NCI-H2107 (cell line): ENCODE data around the gene SMARCC2.
A peak's percentile ranks its signal among the peaks of the same experiment; 100 is the strongest.

Source experiments
- DNase-seq: peaks from one replicate; lab custom pipeline; 2025; lab: John Stamatoyannopoulos, UW

The SMARCC2 gene

DNA sequence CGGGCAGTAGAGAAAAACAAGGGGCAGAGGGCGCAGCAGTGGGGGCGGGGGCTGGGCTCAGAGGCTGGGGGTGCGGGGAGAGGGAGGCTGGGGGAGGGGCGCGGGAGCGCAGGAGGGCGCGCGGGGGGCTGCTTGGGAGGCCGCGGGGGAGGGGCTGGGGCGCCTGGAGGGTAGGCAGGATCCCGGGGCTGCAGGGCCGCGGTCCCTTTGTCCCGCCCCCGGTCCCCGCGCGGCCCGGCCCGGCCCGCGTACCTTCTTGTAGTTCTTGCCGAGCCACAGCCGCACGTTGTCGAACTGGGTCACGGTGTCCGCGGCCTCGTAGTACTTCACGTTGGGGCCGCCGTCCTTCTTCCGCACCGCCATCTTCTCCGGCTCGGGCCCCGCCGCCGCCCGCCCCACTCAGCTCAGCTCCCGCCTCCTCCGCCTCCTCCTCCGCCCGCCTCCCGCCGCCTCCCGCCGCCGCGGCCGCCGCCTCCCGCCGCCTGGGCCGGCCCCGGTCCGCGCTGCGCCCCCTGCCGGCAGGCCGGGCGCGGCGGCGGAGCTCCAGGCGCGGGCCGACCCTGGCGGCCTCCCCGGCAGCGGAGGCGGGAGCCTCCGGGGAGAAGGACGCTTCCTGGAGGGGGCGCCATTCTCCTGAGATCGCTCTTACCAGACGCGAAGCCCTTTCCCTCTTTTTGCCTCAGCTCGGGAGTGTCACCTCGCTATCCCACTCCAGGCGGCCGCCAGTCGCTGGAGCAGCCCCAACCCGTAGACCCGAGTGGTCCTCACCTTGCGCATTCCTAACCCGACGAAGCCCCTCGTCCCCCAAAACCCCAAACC lies at the start of gene SMARCC2:
SMARCC2 (minus strand) TSS at position 385 of the 819 bp plus-strand sequence; CDS start at position 363, 22 bp downstream.
- DNase-seq = peak; percentile 89

DNA sequence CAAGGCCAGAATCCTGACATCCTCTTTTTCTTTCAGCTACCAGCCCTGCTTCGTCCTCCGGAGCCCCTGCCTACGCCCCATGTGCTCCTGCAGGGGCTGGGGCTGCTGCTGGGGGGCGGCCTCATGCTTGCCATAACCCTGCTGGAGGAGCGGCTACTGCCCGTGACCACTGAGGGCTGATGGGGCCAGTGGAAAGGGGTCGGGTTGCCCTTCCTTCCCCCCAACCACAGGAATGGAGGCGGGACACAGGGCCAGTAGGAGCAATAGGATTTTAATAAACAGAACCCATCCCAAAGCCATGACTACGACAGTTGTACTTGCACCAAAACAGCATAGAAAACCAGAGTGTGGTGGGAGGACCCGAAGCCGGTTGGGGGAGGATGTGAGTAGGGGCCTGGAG lies 48.3 kb upstream of the SMARCC2 start:
- no peak for DNase-seq

DNA sequence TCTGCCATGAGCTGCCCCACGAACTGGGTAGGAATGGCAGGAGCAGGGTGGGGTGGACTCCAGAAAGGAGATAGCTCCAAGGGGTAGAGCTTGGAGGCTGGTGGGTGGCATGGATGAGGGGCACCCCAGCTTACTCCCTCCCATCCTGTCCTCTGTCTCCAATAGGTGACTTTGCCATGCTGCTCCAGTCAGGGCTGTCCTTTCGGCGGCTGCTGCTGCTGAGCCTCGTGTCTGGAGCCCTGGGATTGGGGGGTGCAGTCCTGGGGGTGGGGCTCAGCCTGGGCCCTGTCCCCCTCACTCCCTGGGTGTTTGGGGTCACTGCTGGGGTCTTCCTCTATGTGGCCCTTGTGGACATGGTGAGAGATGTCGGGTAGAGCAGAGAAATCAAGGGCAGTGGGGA lies 47.7 kb upstream of the SMARCC2 start:
- no peak for DNase-seq

DNA sequence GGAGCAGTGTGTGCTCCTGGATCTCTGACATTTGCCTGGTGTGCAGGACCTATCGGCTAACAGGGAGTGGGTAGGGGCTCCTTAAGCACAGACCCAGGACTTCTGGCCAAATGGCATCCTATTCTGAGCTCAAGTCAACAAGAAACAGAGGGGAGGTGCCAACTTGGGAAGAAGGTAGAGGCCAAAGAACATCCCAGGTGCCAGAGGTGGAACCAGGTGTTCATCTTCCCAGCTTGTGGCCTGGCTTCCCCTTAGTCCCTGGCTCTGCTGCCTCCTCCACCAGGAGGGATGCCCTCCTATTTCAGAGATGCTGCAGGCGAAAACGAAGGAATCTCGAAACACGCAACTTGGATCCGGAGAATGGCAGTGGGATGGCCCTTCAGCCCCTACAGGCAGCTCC lies 46.8 kb upstream of the SMARCC2 start:
- DNase-seq = no peak

DNA sequence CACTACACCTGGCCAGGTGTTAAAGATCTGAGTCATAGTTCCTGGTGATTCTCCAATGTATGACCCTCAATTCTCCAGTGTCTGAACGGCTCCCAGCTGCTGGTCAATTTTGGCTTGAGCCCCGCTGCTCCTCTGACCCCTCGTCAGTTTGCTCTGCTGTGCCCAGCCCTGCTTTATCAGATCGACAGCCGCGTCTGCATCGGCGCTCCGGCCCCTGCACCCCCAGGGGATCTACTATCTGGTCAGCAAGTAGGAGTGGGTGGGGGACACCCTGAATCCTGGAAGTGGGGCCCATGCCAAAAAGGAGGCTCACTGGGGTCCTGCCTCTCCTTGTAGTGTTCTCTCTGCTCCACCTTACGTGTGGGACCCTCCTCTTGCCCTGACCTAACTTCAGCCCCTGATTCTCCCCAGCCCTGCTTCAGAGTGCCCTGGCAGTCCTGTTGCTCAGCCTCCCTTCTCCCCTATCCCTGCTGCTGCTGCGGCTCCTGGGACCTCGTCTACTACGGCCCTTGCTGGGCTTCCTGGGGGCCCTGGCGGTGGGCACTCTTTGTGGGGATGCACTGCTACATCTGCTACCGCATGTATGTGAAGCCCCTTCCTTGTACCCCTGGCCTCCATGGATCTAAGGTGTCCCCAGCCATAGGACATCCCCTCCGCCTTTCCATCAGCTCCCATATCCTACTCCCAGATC lies 45.6 kb upstream of the SMARCC2 start:
- DNase-seq = no peak

DNA sequence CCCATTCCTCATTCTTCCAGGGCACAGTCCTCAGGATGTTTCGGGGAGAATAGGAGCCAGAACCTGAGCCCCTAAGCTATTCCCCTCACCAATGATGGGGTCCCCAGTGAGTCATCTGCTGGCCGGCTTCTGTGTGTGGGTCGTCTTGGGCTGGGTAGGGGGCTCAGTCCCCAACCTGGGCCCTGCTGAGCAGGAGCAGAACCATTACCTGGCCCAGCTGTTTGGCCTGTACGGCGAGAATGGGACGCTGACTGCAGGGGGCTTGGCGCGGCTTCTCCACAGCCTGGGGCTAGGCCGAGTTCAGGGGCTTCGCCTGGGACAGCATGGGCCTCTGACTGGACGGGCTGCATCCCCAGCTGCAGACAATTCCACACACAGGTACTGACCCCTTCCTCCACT lies 41.9 kb upstream of the SMARCC2 start:
- DNase-seq = no peak

DNA sequence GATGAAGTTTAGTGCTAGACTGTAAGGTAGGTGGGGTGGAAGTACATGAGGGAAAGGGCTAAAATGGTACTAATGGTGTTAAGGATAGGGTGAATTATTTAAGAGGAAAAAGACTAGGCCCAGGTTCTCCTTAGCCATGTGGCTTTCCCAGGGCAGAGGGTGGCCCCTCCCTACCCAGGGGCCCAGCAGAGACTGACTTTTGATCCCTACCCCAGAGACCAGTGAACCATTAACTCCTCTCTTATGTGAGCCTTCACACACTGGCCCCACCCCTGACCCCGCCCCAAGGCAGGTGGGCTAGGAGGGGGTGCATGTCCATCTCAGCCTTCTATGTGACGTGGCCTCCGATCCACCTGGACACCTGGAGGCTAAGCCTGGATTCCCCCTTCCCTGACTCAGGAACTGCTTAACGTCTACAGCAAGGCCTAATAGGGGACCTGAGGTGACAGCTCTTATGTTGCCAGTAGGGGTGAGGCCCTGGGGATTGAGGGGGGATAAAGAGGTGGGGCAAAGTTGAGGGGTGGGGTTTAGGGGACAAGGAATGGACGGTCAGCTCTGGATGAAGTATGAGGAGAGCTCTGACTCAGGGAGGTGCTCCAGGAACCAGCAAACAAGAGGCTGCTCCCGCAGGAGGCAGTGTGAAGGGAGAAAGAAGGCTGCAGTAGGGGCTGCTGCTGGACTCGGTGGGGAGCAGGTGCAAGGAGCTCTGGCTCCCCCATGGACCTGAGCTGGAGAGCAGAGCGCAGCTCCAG lies 41.3 kb upstream of the SMARCC2 start:
- no peak for DNase-seq

DNA sequence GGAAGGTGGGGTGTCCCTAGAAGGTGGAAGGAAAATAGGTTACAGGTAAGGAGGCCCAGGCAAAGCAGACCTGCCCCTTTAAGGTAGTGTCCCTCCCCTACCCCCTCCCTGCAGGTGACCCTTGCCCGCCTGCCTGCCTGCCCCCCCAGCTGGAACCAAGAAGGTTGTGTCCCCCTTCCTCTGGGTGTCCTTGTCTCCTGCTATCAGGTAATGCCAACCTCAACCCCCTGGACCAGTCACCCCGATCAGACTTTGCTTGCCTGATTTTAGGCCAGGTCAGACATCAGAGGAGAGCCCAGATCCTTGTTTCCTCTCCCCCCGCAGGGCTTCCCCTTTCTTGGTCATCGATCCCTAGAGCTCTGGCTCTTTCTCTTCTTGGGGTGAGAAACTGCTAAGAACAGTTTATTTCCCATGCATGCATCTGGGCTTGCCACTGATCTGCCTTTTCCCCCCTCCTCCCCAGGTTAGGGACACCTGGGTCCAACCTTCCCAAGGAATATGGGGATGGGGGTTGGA lies 40.7 kb upstream of the SMARCC2 start, which contains the start of gene SLC39A5:
SLC39A5 (plus strand) TSS at position 136 of the 516 bp plus-strand sequence. CDS start 1,224 bp downstream, outside the sequence.
- DNase-seq = no peak

DNA sequence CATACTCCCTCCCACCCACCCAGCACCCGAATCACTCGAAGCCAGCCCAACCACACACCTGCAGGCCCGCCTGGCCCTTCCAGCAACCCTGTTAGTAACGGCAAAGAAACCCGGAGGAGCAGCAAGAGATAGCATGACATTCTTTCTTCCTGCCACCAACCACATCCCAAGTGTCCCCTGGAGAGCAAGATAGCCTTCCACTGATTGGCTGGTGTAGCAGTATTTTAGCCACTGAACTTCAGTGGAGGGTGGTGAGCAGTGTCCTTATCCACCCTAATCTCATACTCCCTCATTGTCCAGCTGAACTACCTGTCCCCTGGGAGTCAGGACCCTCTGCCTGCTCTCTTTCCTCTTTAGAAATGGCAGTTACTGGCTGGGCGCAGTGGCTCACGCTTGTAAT lies 39.8 kb upstream of the SMARCC2 start:
- DNase-seq = no peak

DNA sequence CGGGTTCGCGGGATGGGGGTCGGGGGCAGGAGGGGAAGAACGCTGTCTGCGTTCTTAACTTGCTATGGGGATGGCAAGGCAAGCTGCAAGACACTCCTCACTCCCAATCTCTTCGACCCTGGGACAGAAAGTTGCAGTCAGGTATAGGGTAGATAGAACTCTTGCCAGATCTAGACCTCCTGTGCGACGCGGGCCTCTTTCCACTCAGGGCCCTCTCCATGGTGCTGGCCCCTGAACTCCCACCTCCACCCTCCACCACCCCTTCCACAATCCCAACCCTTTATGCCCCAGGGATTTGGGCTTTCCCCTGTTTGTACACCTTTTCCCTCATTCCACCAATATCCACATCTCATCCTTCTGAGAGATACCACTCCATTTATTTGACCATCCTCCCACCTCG lies 35.7 kb upstream of the SMARCC2 start:
- no peak for DNase-seq

DNA sequence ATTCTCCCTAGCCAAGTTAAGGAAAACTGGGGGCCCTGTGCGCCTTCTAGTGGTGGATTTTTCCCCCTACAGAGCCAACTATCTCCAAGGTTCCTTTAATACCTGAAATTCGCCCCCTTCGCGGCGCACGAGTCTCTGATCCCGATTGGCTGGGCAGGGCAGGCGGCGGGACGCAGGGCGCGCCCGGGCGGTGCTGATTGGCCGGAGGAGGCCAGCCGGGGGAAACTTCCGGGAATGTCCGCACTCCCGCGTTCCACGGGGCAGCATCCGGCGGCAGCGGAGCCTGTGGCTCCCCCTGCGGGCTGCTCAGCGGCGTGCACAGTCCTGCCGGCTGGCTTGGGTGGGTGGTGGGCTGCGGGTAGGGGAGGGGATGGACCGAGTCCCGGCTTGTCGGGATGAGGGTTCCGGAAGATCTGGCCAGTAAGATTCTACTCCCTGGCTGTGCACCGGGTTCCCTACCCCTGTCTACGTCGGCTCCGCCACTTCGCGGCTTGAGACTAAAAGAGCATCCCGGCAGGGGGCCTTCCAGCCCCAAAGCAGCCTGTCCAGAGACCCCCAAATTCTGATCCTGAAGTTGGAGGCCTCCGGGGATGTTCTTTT lies 34.9 kb upstream of the SMARCC2 start, which contains the start of gene NABP2:
NABP2 (plus strand) TSS at position 241 of the 600 bp plus-strand sequence. CDS start 515 bp downstream, outside the sequence.
- DNase-seq = peak; percentile 97

DNA sequence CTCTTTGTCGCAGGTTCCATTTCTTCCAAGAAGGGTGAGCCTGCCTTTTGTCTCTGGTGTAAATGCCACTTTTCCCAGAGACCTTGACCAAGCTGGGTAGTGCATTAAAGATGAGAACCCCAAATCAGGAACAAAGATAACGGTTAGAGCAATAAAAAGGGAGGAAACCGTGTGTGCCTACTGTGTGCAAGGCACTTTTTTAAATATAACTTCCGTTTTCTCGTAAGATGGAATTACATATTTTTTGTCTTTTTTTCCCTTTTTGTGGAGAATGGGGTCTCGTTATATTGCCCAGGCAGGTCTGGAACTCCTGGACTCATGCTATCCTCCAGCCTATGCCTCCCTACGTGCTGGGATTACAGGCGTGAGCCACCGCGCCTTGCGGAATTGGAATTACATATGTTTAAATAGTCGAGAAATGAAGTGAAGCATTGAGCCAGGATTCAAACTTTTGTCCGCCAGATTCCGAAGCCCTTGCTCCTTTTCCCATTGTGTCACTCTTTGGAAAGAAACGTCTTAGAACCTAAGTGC lies 34.4 kb upstream of the SMARCC2 start:
- DNase-seq = no peak

DNA sequence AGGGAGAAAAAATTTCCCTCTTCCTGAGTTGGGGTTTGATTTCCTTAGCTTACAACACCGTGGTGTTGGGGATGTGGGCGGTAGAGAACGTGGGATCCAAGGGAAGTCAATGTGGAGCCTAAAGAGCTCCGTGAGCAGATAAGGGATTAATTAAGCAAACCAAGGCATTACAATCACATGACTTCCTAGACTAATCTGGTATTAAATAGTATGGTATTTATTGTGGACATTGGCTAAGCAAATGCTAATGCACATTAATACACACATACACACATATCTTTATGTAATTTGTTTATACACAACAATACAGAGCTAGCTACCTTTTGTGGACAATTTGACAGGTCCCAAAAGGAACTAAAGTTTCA lies 33.2 kb upstream of the SMARCC2 start:
- DNase-seq = no peak

DNA sequence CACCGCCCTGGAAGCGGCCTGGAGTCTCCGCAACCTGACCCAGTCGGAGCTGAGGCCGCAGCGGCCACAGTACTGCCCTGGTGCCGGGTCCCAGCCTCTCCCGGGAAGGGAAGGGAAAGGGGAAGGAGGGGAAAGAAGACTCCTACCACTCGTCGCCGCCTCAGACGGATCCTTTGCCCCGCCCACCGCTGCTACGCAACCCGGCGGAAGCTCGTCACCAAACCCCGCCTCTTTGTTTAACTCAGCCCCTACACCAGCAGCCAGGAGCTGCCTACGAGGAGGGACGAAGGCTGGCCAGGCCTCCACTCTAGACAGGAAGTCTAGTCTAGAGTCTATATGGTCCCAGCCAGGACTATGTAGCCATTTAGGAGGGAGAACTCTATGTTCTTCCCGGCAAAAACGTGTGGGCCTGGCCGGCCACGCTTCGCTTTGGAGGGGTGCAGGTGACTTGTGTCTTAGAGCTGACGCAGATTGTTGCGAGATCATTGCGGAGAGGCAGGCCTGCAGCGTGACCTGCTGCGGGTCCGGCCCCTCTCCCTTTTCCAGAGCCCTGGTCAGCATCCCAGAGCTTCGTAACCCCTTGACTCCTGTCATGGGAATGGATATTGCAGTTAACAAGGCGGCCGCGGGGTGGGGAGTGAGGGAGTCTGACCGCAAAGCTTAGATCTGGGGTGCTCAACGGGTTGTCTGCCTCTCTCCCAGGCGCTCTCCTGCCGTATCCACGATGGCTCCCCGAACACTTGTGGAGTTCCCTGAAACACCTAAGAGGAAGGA lies 32.7 kb upstream of the SMARCC2 start, which contains the start of gene RNF41:
RNF41 (minus strand) TSS at position 166 of the 774 bp plus-strand sequence. CDS start 7,875 bp downstream, outside the sequence.
- peak; percentile 92 for DNase-seq

DNA sequence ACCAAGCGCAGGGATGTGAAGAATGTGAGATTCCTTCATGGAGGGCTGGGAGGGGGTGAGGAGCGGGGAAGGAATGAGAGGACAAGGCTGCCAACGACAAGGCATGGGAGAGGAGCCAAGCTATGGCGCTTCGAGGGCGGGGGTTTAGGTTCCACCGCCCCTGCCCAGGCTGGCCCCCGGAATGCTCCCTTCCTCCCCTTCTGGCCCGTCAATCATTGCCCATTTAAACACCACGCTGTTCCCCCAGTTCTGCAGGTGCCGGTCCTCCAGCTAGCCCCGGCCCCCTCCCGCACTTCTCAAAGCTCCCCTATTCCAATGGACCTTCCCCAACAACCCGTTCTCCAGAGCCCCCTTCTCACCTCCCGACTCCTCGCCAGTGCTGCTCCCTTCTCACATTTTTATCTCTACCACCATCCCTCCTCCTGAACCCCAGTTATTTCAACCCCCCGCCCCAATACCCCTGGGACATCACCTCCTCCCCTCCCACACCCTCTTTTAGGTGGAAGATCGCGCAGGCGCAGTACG lies 32.0 kb upstream of the SMARCC2 start:
- DNase-seq = no peak

DNA sequence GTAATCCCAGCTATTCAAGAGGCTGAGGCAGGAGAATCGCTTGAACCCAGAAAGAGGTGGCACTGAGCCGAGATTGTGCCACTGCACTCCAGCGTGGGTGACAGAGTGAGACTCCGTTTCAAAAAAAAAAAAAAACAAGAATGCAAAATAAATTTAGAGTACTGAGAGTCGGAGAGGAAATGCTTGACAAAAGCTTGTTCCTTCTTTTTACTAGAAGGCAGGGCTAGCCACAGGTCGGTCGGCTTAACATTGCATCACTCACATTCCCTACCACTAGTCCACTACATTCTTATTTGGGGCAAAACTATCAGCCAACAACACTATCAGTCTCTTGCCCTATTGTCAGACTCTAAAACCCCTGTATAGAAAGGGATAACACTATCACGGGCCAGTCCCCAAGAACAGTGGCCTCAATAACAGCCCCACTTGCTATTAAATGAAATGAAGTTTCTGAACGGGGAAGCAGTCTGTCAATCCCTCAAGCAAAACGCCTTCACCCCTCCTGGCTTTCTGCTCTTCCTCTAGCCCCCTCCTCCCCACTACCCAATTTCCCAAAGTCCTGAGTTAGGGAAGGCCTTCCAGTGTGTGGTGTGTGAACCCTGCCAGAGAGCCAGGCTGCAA lies 31.4 kb upstream of the SMARCC2 start:
- no peak for DNase-seq

DNA sequence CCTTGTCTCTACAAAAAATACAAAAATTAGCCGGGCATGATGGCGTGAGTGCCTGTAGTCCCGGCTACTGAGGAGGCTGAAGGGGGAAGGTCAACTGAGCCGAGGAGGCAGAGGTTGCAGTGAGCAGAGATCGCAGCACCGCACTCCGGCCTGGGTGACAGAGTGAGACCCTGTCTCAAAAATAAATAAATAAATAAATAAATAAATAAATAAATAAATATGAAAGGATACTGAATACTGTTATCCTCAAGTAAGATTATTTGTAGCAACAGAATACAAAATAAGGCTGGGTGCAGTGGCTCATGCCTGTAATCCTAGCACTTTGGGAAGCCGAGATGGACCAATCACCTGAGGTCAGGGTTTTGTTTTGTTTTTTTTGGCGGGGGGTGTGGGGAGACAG lies 30.6 kb upstream of the SMARCC2 start:
- DNase-seq = no peak

DNA sequence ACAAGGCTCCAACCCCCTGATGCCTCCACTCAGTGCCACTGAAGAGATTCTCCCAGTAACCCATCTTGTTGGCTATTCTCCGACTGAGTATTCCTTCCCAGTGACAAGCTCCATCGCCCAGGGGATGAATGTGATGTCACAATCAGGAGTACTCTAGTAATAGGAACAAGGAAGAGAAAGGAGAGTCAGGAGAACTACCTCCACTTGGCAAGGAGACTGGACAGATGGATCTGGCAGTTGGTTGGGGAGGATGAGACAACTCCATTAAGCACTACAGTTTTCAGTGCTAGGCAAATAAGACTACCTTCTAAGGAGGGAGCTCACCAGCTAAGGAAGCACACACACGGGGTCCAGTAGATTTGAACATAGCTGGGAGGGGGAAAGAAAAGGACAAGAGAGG lies 27.2 kb upstream of the SMARCC2 start:
- DNase-seq = no peak

DNA sequence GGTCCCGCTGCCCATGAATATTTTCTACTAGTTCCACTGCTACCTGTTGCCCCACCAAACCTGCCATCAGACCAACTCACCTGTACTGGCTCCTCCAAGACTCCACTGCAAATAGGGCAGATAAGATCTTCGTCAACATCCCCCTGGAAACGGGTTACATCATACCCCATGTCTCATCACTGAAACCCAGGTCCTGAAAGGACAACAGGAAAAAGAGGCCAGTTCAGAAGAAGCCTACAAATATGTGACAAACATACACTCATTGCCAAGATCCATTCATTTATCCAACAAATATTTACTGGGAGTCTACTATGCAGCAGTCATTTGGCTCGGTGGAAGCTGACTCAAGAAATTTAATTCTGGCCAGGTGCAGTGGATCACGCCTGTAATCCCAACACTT lies 24.6 kb upstream of the SMARCC2 start:
- DNase-seq = no peak

DNA sequence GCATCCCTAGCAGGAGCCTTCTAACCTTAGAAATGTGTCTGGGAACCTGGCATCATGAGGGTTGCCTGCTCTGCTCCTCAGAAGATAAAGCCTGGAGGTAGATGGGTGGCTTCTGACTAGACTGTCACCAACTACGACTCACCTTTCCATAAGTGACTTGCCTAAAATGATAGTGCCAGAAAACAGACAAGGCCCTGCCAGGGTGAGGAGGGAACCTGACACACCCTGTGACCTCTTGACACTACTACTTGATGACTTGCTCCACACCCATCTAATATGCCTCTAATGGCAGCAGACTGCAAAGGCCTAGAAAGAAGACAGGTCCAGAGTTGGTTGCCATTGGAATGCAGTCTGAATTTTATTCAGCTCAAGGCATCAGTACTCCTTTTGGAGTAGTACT lies 23.1 kb upstream of the SMARCC2 start:
- no peak for DNase-seq
